H9 (cell line): ENCODE measurements around the gene ALG14. TPM values are rescaled to one million over a fixed set of nuclear protein-coding genes. Genes with fewer than 3 reads are reported as not detected.

ENCODE experiments used
- DNase-seq: peaks from one replicate; pipeline ENCODE4 v3.0.0-alpha.2; 2017
- H2AFZ ChIP-seq: one replicate; pipeline ENCODE4 v1.6.1; 2013; ENCODE audit warnings: mild to moderate bottlenecking, low read length, control low read depth, moderate library complexity
- H2AK5ac ChIP-seq: 2 replicates; pipeline ENCODE4 v1.6.1; 2013; ENCODE audit warnings: low read length, control low read depth, mixed read lengths; ENCODE audit not compliant: insufficient read length
- H2BK120ac ChIP-seq: one replicate; pipeline ENCODE4 v1.6.1; 2013; ENCODE audit warnings: low read depth, mild to moderate bottlenecking, low read length, control low read depth, inconsistent platforms; ENCODE audit not compliant: poor library complexity, severe bottlenecking
- H2BK12ac ChIP-seq: 2 replicates; pipeline ENCODE4 v1.6.1; 2013; ENCODE audit warnings: low read length, control low read depth, mixed read lengths, low read depth; ENCODE audit not compliant: insufficient read length
- H2BK15ac ChIP-seq: 2 replicates; pipeline ENCODE4 v1.6.1; 2013; ENCODE audit warnings: low read depth, low read length, control low read depth
- H2BK20ac ChIP-seq: one replicate; pipeline ENCODE4 v1.6.1; 2013; ENCODE audit warnings: low read depth, mild to moderate bottlenecking, low read length, control low read depth, inconsistent platforms; ENCODE audit not compliant: poor library complexity, severe bottlenecking
- H2BK5ac ChIP-seq: 2 replicates; pipeline ENCODE4 v1.6.1; 2013; ENCODE audit warnings: low read length, control low read depth, mixed read lengths; ENCODE audit not compliant: insufficient read length
- H3K14ac ChIP-seq: 2 replicates; pipeline ENCODE4 v1.6.1; 2013; ENCODE audit warnings: low read length, control low read depth; ENCODE audit not compliant: insufficient read depth
- H3K18ac ChIP-seq: 2 replicates; pipeline ENCODE4 v1.6.1; 2013; ENCODE audit warnings: low read depth, mild to moderate bottlenecking, mixed read lengths, low read length, control low read depth; ENCODE audit not compliant: insufficient read length
- H3K23ac ChIP-seq: 2 replicates; pipeline ENCODE4 v1.6.1; 2013; ENCODE audit warnings: low read length, control low read depth, mixed read lengths, low read depth; ENCODE audit not compliant: insufficient read length
- H3K23me2 ChIP-seq: 2 replicates; pipeline ENCODE4 v1.6.1; 2013; ENCODE audit warnings: low read depth, mild to moderate bottlenecking, mixed read lengths, low read length, control low read depth; ENCODE audit not compliant: insufficient read length, poor library complexity, severe bottlenecking
- H3K27ac ChIP-seq: 2 replicates; pipeline ENCODE4 v1.5.1; 2013; ENCODE audit warnings: low read length, control low read depth, mixed read lengths, low read depth; ENCODE audit not compliant: insufficient read length
- H3K27me3 ChIP-seq: 2 replicates; pipeline ENCODE4 v1.6.1; 2013; ENCODE audit warnings: low read length, control low read depth, inconsistent platforms; ENCODE audit not compliant: insufficient read depth
- H3K4ac ChIP-seq: 2 replicates; pipeline ENCODE4 v1.6.1; 2013; ENCODE audit warnings: low read depth, mild to moderate bottlenecking, control low read depth, inconsistent platforms, low read length, moderate library complexity
- H3K4me1 ChIP-seq: 2 replicates; pipeline ENCODE4 v1.6.1; 2013; ENCODE audit warnings: low read length, control low read depth, inconsistent platforms; ENCODE audit not compliant: insufficient read depth
- H3K4me2 ChIP-seq: 2 replicates; pipeline ENCODE4 v1.6.1; 2013; ENCODE audit warnings: low read length, control low read depth, mixed read lengths; ENCODE audit not compliant: insufficient read length, insufficient read depth
- H3K56ac ChIP-seq: 2 replicates; pipeline ENCODE4 v1.6.1; 2013; ENCODE audit warnings: low read depth, mild to moderate bottlenecking, mixed read lengths, low read length, control low read depth; ENCODE audit not compliant: insufficient read length
- H3K79me1 ChIP-seq: 2 replicates; pipeline ENCODE4 v1.6.1; 2013; ENCODE audit warnings: low read depth, mild to moderate bottlenecking, moderate library complexity, low read length, control low read depth, inconsistent platforms; ENCODE audit not compliant: insufficient read depth, poor library complexity, severe bottlenecking
- H3K79me2 ChIP-seq: 2 replicates; pipeline ENCODE4 v1.6.1; 2013; ENCODE audit warnings: low read length, control low read depth, inconsistent platforms; ENCODE audit not compliant: insufficient read depth
- H3K9ac ChIP-seq: 2 replicates; pipeline ENCODE4 v1.6.1; 2013; ENCODE audit warnings: low read length, control low read depth, mixed read lengths; ENCODE audit not compliant: insufficient read length; ENCODE audit errors: extremely low read depth
- H3K9me3 ChIP-seq: one replicate; pipeline ENCODE4 v1.6.1; 2013; ENCODE audit warnings: low read depth, low read length, inconsistent platforms; ENCODE audit not compliant: control insufficient read depth
- H3T11ph ChIP-seq: one replicate; pipeline ENCODE4 v1.6.1; 2013; ENCODE audit warnings: mild to moderate bottlenecking, low read length, control low read depth, inconsistent platforms
- H4K20me1 ChIP-seq: one replicate; pipeline ENCODE4 v1.6.1; 2013; ENCODE audit not compliant: control insufficient read depth, insufficient read length, insufficient read depth
- H4K5ac ChIP-seq: 2 replicates; pipeline ENCODE4 v1.6.1; 2013; ENCODE audit warnings: low read depth, mild to moderate bottlenecking, mixed read lengths, low read length, control low read depth; ENCODE audit not compliant: insufficient read length
- H4K8ac ChIP-seq: replicated peaks from 2 replicates; pipeline ENCODE4 v1.6.1; 2013; ENCODE audit warnings: low read length, control low read depth, mixed read lengths, low read depth; ENCODE audit not compliant: insufficient read length
- H4K91ac ChIP-seq: 2 replicates; pipeline ENCODE4 v1.6.1; 2013; ENCODE audit warnings: low read depth, mild to moderate bottlenecking, moderate library complexity, mixed read lengths, low read length, control low read depth; ENCODE audit not compliant: insufficient read length
- H3K27ac Mint-ChIP-seq, 3 experiments: 2 replicates in 2 of 3; 3 replicates in 1 of 3; pipeline ENCODE4 v1.8.0; 2020 to 2021; ENCODE audit warnings: mixed read lengths in 3 of 3, mild to moderate bottlenecking in 1 of 3, moderate library complexity in 1 of 3
- H3K27me3 Mint-ChIP-seq: 2 replicates; pipeline ENCODE4 v1.8.0; 2021; ENCODE audit warnings: low read depth, mild to moderate bottlenecking, moderate library complexity, mixed read lengths
- H3K36me3 Mint-ChIP-seq, 3 experiments: 2 replicates in 2 of 3; 3 replicates in 1 of 3; pipeline ENCODE4 v1.8.0; 2020 to 2021; ENCODE audit warnings: low read depth in 3 of 3, mixed read lengths in 3 of 3; ENCODE audit not compliant: insufficient read depth in 1 of 3
- H3K4me1 Mint-ChIP-seq, 2 experiments: 2 replicates each; pipeline ENCODE4 v1.8.0; 2020; ENCODE audit warnings: mixed read lengths in 2 of 2
- H3K4me3 Mint-ChIP-seq, 2 experiments: 2 replicates in 1 of 2; 3 replicates in 1 of 2; pipeline ENCODE4 v1.8.0; 2020 to 2021; ENCODE audit warnings: mild to moderate bottlenecking in 2 of 2, mixed read lengths in 2 of 2, moderate library complexity in 1 of 2
- H3K9me3 Mint-ChIP-seq, 2 experiments: 2 replicates in 1 of 2; 3 replicates in 1 of 2; pipeline ENCODE4 v1.8.0; 2020; ENCODE audit warnings: mild to moderate bottlenecking in 2 of 2, mixed read lengths in 2 of 2, moderate library complexity in 1 of 2
- WGBS: extraction: QIAGEN DNeasy Blood & Tissue Kit; methylation state at CpG from one replicate; pipeline ENCODE4 v1.1.7; 2013; ENCODE audit warnings: missing lambda C conversion rate, low lambda C conversion rate, mixed read lengths; ENCODE audit not compliant: insufficient read length; ENCODE audit errors: extremely low coverage; 5-methylcytosine and 5-hydroxymethylcytosine counted together
- total RNA-seq: library from RNA; stranded (reverse); gene quantifications from 2 replicates; pipeline ENCODE4 v1.2.1, GENCODE V29; 2021
- TF ChIP-seq, protein P1 (sequence below): fragments of 200-600 bp; sonication (generic); conservative IDR thresholded peaks from 3 replicates; pipeline ENCODE4 v1.8.0; 2021; ENCODE audit warnings: antibody characterized with exemption, mild to moderate bottlenecking

The ALG14 gene
- total RNA-seq, 1 experiment from 2014 or later = 2.5 TPM

DNA sequence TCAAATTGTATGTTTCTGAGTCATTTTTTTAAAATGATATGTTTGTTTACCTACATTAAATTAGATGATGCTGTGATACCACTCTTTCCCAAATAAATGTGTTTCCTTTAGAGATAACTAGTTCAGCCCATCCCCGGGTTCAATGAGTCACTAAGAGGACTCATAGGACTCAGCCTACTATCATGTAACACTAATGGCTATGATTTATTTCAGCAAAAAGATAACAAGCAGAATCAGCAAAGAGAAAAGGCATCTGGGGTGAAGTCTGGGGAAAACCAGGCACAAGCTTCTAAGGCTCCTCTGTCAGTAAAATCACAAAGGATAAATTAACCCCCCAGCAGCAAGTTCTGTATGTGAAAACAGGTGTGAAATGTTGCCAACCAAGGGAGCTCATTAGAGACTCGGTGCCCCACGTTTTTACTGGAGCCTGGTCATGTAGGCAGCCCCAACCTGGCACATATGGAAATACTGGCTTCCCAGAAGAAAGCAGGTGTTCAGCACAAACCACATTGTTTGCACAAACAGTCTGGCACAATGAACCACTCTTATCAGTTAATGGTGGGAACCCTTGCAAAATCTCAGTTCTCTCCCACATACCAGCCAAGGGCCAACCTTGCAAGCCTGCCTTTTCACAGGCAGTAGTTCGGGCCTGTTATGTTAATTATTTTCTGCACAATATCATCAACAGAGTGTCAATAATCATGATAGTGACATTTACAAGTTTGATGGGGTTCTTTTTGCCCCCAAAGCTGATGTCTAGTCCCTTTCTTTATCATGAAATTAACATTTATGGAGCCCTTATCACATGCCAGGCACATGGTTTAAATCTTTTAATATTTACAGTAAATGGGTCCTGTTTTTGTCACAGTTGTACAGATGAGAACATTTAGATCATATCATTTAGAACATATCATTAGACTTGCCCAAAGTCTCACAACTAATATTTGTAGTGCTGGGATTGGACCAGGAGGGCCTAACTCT, 122.8 kb downstream of the ALG14 start:
- H3K27ac Mint-ChIP-seq = no peak overlapping the region
- Histone ChIP-seq H3T11ph (no peak overlapping the region), H2AFZ (no peak overlapping the region), H3K4ac (no peak overlapping the region), H3K27me3 (no peaks in the 10 kb centered on the region), H3K9me3 (no peaks in the 10 kb centered on the region), H3K79me1 (no peaks in the 10 kb centered on the region), H2BK120ac (no peak overlapping the region), H2AK5ac (no peak overlapping the region), H3K4me2 (no peak overlapping the region), H2BK20ac (no peak overlapping the region), H4K8ac (no peak overlapping the region), H3K9ac (no peak overlapping the region), H3K56ac (no peak overlapping the region), H3K23ac (no peak overlapping the region), H2BK15ac (no peak overlapping the region), H3K23me2 (no peaks in the 10 kb centered on the region), H2BK12ac (no peak overlapping the region), H3K79me2 (no peaks in the 10 kb centered on the region), H3K18ac (no peak overlapping the region), H3K4me1 (peaks cover 3% of the 10 kb centered on the region; the same call in 1 of the 2 replicates), H4K91ac (no peak overlapping the region), H4K20me1 (no peaks in the 10 kb centered on the region), H3K27ac (no peak overlapping the region), H3K14ac (no peak overlapping the region), H2BK5ac (no peak overlapping the region), H4K5ac (no peak overlapping the region)
- no peak overlapping the region for H3K4me3 Mint-ChIP-seq
- H3K4me1 Mint-ChIP-seq = peaks cover 12 to 13% of the 10 kb centered on the region in 2 experiments
- no peak for DNase-seq
- WGBS = no CpG with 5 or more reads among the region's 4 CpGs
- no peaks in the 10 kb centered on the region for H3K9me3 Mint-ChIP-seq
- TF ChIP-seq, protein P1, sequence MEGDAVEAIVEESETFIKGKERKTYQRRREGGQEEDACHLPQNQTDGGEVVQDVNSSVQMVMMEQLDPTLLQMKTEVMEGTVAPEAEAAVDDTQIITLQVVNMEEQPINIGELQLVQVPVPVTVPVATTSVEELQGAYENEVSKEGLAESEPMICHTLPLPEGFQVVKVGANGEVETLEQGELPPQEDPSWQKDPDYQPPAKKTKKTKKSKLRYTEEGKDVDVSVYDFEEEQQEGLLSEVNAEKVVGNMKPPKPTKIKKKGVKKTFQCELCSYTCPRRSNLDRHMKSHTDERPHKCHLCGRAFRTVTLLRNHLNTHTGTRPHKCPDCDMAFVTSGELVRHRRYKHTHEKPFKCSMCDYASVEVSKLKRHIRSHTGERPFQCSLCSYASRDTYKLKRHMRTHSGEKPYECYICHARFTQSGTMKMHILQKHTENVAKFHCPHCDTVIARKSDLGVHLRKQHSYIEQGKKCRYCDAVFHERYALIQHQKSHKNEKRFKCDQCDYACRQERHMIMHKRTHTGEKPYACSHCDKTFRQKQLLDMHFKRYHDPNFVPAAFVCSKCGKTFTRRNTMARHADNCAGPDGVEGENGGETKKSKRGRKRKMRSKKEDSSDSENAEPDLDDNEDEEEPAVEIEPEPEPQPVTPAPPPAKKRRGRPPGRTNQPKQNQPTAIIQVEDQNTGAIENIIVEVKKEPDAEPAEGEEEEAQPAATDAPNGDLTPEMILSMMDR = no peak
- peaks cover 0 to 4% (median 0%) of the 10 kb centered on the region in 3 experiments; a peak in 1 of 7 replicates for H3K36me3 Mint-ChIP-seq
- no peaks in the 10 kb centered on the region for H3K27me3 Mint-ChIP-seq
